NCI-H2081 (cell line): ENCODE measurements around the gene BRD7.

Experiments used
- DNase-seq, 2 experiments: peaks; one replicate each; lab custom pipeline; 2025; lab: John Stamatoyannopoulos, UW

Gene BRD7

GRCh38 chr16:50389900-50390299 is 21.1 kb upstream of the BRD7 start:
- DNase-seq = no peak

- DNase-seq = no peak
These were observed 19.7 kb upstream of the BRD7 start for GRCh38 chr16:50388496-50388895.

- DNase-seq = no peak
These were observed 18.0 kb upstream of the BRD7 start for GRCh38 chr16:50386774-50387173.

- DNase-seq = no peak
These were observed 17.4 kb upstream of the BRD7 start for GRCh38 chr16:50386139-50386538.

- no peak for DNase-seq
These were observed 15.8 kb upstream of the BRD7 start for GRCh38 chr16:50384500-50385135.

GRCh38 chr16:50381679-50382440 is 13.1 kb upstream of the BRD7 start:
- no peak for DNase-seq

GRCh38 chr16:50378417-50378816 is 9.6 kb upstream of the BRD7 start:
- no peak for DNase-seq

GRCh38 chr16:50377001-50377400 is 8.2 kb upstream of the BRD7 start:
- no peak for DNase-seq

- no peak for DNase-seq
These were observed 5.0 kb upstream of the BRD7 start for GRCh38 chr16:50373780-50374179.

- DNase-seq = no peak
These were observed 4.5 kb upstream of the BRD7 start for GRCh38 chr16:50373345-50373701.

GRCh38 chr16:50372611-50373344 is 4.0 kb upstream of the BRD7 start:
- DNase-seq = no peak

GRCh38 chr16:50371936-50372595 is 3.3 kb upstream of the BRD7 start:
- no peak for DNase-seq

GRCh38 chr16:50371036-50371716 is 2.4 kb upstream of the BRD7 start:
- no peak for DNase-seq

GRCh38 chr16:50369133-50369804 is 481 bp upstream of the BRD7 start:
- DNase-seq = no peak

- no peak for DNase-seq
These were observed 895 bp downstream of the BRD7 start for GRCh38 chr16:50367777-50368409.

GRCh38 chr16:50365791-50366575 is 2.8 kb downstream of the BRD7 start:
- DNase-seq = no peak

GRCh38 chr16:50363656-50364055 is 5.1 kb downstream of the BRD7 start:
- DNase-seq = no peak

- no peak for DNase-seq
These were observed 8.0 kb downstream of the BRD7 start for GRCh38 chr16:50360779-50361178.

- no peak for DNase-seq
These were observed 8.6 kb downstream of the BRD7 start for GRCh38 chr16:50360033-50360778.
